HepG2 (cell line): ENCODE results near the gene IGFLR1. TPM values are rescaled to one million over a fixed set of nuclear protein-coding genes. Genes with fewer than 3 reads are reported as not detected.
A peak's percentile ranks its signal among the peaks of the same experiment; 100 is the strongest.

Source experiments
- ADNP ChIP-seq: sonication (generic); formaldehyde crosslinking; IDR thresholded peaks from 2 replicates; pipeline ENCODE4 v1.4.0; 2020; ENCODE audit warnings: missing genetic modification reagents
- BCL6 ChIP-seq: IDR thresholded peaks from 2 replicates; pipeline ENCODE4 v1.6.1; 2016; ENCODE audit warnings: missing genetic modification reagents, missing compliant biosample characterization
- BHLHE40 ChIP-seq: IDR thresholded peaks from 2 replicates; pipeline ENCODE4 v1.6.1; 2011; ENCODE audit warnings: low read length, improper control_type of control experiment
- ELF4 ChIP-seq: sonication (generic); formaldehyde crosslinking; IDR thresholded peaks from 2 replicates; pipeline ENCODE4 v1.5.0; 2020; ENCODE audit warnings: missing genetic modification reagents, mild to moderate bottlenecking, moderate library complexity, borderline replicate concordance
- EP300 ChIP-seq, 3 experiments: sonication (generic) in 1 of 3; formaldehyde crosslinking in 1 of 3; IDR thresholded peaks; 2 replicates each; pipeline versions ENCODE4 v1.5.1 to v1.6.1; 2011 to 2020; ENCODE audit warnings: low read depth in 2 of 3, low read length in 2 of 3, borderline replicate concordance in 1 of 3, improper control_type of control experiment in 1 of 3, mild to moderate bottlenecking in 1 of 3, missing genetic modification reagents in 1 of 3, moderate library complexity in 1 of 3
- KAT2B ChIP-seq: fragments of 150-350 bp; IDR thresholded peaks from 2 replicates; pipeline ENCODE4 v1.6.1; 2014; ENCODE audit warnings: low read depth, low read length, borderline replicate concordance
- MAFF ChIP-seq: IDR thresholded peaks from 2 replicates; pipeline ENCODE4 v1.6.1; 2011; ENCODE audit warnings: low read depth, low read length, improper control_type of control experiment
- PCBP2 ChIP-seq: fragments of 200-400 bp; formaldehyde crosslinking; optimal IDR thresholded peaks from 2 replicates; pipeline ENCODE3; 2018; ENCODE audit warnings: low read length, low read depth; ENCODE audit not compliant: poor library complexity, severe bottlenecking
- PHF20 ChIP-seq: sonication (generic); formaldehyde crosslinking; IDR thresholded peaks from 2 replicates; pipeline ENCODE4 v1.5.0; 2020; ENCODE audit warnings: mild to moderate bottlenecking, missing genetic modification reagents
- RORA ChIP-seq: sonication (generic); formaldehyde crosslinking; IDR thresholded peaks from 2 replicates; pipeline ENCODE4 v1.5.0; 2020; ENCODE audit warnings: mild to moderate bottlenecking, missing genetic modification reagents, moderate library complexity
- RXRA ChIP-seq: sonication (generic); formaldehyde crosslinking; IDR thresholded peaks from 2 replicates; pipeline ENCODE4 v1.5.1; 2020; ENCODE audit warnings: missing genetic modification reagents
- THYN1 ChIP-seq: sonication (generic); formaldehyde crosslinking; IDR thresholded peaks from 2 replicates; pipeline ENCODE4 v1.8.1; 2023; ENCODE audit warnings: low read depth, mild to moderate bottlenecking, moderate library complexity, missing genetic modification reagents, borderline replicate concordance
- TOE1 ChIP-seq: sonication (generic); formaldehyde crosslinking; IDR thresholded peaks from 2 replicates; pipeline ENCODE4 v1.4.0; 2020; ENCODE audit warnings: mild to moderate bottlenecking, missing genetic modification reagents
- ZC3H4 ChIP-seq: sonication (generic); formaldehyde crosslinking; IDR thresholded peaks from 2 replicates; pipeline ENCODE4 v1.4.0; 2020; ENCODE audit warnings: missing genetic modification reagents, borderline replicate concordance
- ZFP36 ChIP-seq: fragments of 150-350 bp; IDR thresholded peaks from 2 replicates; pipeline ENCODE4 v1.6.1; 2018; ENCODE audit warnings: borderline replicate concordance, low read length, low read depth; ENCODE audit not compliant: partially characterized antibody
- ZFP36L2 ChIP-seq: sonication (generic); formaldehyde crosslinking; IDR thresholded peaks from 2 replicates; pipeline ENCODE4 v1.4.0; 2020; ENCODE audit warnings: missing genetic modification reagents
- ZFYVE20 ChIP-seq: sonication (generic); formaldehyde crosslinking; IDR thresholded peaks from 2 replicates; pipeline ENCODE4 v1.8.0; 2023; ENCODE audit warnings: low read depth, mild to moderate bottlenecking, moderate library complexity, missing genetic modification reagents, borderline replicate concordance
- ZNF20 ChIP-seq: sonication (generic); formaldehyde crosslinking; IDR thresholded peaks from 2 replicates; pipeline ENCODE4 v1.4.0; 2020; ENCODE audit warnings: mild to moderate bottlenecking, moderate library complexity, missing genetic modification reagents
- ZNF3 ChIP-seq: IDR thresholded peaks from 2 replicates; pipeline ENCODE4 v1.7.0; 2017; ENCODE audit warnings: inconsistent platforms
- ZNF329 ChIP-seq: sonication (generic); formaldehyde crosslinking; IDR thresholded peaks from 2 replicates; pipeline ENCODE4 v1.9.0; 2021; ENCODE audit warnings: low read depth, mild to moderate bottlenecking, missing genetic modification reagents
- ZNF530 ChIP-seq: sonication (generic); formaldehyde crosslinking; IDR thresholded peaks from 2 replicates; pipeline ENCODE4 v1.5.0; 2020; ENCODE audit warnings: low read depth, mild to moderate bottlenecking, missing genetic modification reagents
- ZNF841 ChIP-seq: sonication (generic); formaldehyde crosslinking; IDR thresholded peaks from 2 replicates; pipeline ENCODE4 v1.8.1; 2023; ENCODE audit warnings: missing genetic modification reagents, borderline replicate concordance
- polyA plus RNA-seq, 8 experiments: library from polyadenylated mRNA; depleted of rRNA in 3 of 8; stranded (reverse) in 7 of 8; unstranded in 1 of 8; fragments of >200 nt; fragmentation: Illumina TruSeq in 4 of 8; extraction: Trizol in 4 of 8; gene quantifications; 2 replicates each; pipeline versions ENCODE4 v1.2.1 to v1.2.3, GENCODE V29; 2011 to 2016; ENCODE audit warnings: low read depth in 4 of 8, missing spikeins in 1 of 8, mixed read lengths in 1 of 8; ENCODE audit not compliant: insufficient read depth in 1 of 8
- total RNA-seq, 5 experiments: library from RNA; depleted of rRNA; stranded (reverse); fragments of >200 nt; fragmentation: Illumina TruSeq; extraction: Trizol; gene quantifications; 2 replicates each; pipeline ENCODE4 v1.2.3, GENCODE V29; 2016; ENCODE audit warnings: low read depth in 1 of 5
- TF ChIP-seq, protein P1 (sequence below): sonication (generic); formaldehyde crosslinking; IDR thresholded peaks from 2 replicates; pipeline ENCODE4 v1.5.0; 2020; ENCODE audit warnings: mild to moderate bottlenecking, missing genetic modification reagents
- TF ChIP-seq, protein P2 (sequence below): sonication (generic); formaldehyde crosslinking; IDR thresholded peaks from 2 replicates; pipeline ENCODE4 v1.4.0; 2020; ENCODE audit warnings: mild to moderate bottlenecking, missing genetic modification reagents

The IGFLR1 gene
- total and polyA plus RNA-seq, 2 of the 13 experiments (the other 11 are each of a cell fraction or from before 2014, with no cell fraction given) = 5.4 to 8.9 TPM

DNA sequence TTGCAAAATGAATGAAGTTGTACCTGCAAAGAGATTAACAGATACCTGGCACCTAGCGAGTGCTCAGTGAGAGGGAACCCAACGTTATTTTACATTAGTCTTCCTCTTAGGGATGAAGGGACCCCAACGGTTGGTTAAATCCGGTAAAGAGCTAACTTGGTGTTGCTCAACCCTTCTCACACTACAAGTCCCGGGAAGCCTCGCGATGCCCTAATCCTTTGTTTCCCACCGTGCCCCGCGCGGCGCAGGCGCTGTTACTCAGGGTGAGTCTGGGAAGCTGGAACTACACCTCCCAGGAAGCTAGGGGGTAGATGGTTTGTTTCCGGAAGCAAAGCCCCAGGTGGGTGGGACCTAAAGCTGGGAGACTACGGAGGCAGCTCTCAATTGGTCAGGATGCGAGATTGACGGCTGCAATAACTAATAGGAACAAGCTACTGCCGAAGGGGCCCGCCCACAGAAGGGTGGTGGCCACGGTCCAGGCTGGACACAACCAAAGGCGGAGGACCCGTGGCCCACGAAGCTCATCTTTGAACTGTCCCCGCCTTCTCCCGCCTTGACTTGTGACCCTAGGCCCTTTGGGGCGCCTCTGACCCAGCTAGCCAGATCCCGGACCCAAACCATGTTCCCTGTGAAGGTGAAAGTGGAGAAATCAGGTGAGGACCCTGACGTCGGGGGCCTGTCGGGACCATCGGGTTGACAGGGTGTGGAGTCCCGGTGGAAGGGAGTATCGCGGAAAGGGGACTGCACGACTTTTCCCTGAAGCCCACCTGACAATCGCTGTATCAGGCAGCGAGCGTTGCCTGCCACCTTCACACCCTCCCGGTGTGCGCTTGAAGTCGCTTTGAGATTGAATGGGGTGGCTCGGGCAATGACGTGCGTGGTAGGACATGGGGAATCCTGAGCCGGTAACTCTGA, 6.1 kb upstream of the IGFLR1 start, which contains the start of gene LIN37 (continued):
- TF ChIP-seq ELF4 (CRISPR knock-in tag) (peak; percentile 97), ZFP36L2 (CRISPR knock-in tag) (no peak), ZFP36 (no peak), THYN1 (CRISPR knock-in tag) (no peak), PCBP2 (no peak), ZNF3 (no peak), ZC3H4 (CRISPR knock-in tag) (no peak), PHF20 (CRISPR knock-in tag) (peak; percentile 79), ZNF329 (CRISPR knock-in tag) (no peak), RORA (CRISPR knock-in tag) (no peak), ZFYVE20 (no peak), BHLHE40 (no peak), EP300 (IDR thresholded peaks at IDR 0.05; ENCODE audit: low read depth in 2 of 2, low read length in 2 of 2) (no peak), EP300 (CRISPR knock-in tag; IDR thresholded peaks at IDR 0.05; ENCODE audit: borderline replicate concordance) (no peak), ZNF20 (no peak), ZNF530 (CRISPR knock-in tag) (no peak), TOE1 (no peak), KAT2B (no peak), BCL6 (CRISPR knock-in tag) (no peak), MAFF (no peak), RXRA (CRISPR knock-in tag) (no peak; the same call in 1 of the 2 replicates), ZNF841 (no peak), ADNP (CRISPR knock-in tag) (no peak)
- TF ChIP-seq, protein P1, sequence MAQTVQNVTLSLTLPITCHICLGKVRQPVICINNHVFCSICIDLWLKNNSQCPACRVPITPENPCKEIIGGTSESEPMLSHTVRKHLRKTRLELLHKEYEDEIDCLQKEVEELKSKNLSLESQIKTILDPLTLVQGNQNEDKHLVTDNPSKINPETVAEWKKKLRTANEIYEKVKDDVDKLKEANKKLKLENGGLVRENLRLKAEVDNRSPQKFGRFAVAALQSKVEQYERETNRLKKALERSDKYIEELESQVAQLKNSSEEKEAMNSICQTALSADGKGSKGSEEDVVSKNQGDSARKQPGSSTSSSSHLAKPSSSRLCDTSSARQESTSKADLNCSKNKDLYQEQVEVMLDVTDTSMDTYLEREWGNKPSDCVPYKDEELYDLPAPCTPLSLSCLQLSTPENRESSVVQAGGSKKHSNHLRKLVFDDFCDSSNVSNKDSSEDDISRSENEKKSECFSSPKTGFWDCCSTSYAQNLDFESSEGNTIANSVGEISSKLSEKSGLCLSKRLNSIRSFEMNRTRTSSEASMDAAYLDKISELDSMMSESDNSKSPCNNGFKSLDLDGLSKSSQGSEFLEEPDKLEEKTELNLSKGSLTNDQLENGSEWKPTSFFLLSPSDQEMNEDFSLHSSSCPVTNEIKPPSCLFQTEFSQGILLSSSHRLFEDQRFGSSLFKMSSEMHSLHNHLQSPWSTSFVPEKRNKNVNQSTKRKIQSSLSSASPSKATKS (CRISPR knock-in tag) = no peak
- TF ChIP-seq, protein P2, sequence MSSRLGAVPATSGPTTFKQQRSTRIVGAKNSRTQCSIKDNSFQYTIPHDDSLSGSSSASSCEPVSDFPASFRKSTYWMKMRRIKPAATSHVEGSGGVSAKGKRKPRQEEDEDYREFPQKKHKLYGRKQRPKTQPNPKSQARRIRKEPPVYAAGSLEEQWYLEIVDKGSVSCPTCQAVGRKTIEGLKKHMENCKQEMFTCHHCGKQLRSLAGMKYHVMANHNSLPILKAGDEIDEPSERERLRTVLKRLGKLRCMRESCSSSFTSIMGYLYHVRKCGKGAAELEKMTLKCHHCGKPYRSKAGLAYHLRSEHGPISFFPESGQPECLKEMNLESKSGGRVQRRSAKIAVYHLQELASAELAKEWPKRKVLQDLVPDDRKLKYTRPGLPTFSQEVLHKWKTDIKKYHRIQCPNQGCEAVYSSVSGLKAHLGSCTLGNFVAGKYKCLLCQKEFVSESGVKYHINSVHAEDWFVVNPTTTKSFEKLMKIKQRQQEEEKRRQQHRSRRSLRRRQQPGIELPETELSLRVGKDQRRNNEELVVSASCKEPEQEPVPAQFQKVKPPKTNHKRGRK (CRISPR knock-in tag) = no peak
